Stimulated activated CD8-positive, alpha-beta memory T cell treated with anti-CD3 and anti-CD28 coated beads, Interleukin-12 subunit alpha, Interleukin-12 subunit beta, amount 100 ng/mL, for 1 hour (primary cell): ENCODE measurements around the gene H3-3A.

ENCODE experiments used
- DNase-seq: peaks from one replicate; pipeline ENCODE4 v3.0.0-alpha.2; 2020; ENCODE audit warnings: low read depth

H3-3A gene

DNA sequence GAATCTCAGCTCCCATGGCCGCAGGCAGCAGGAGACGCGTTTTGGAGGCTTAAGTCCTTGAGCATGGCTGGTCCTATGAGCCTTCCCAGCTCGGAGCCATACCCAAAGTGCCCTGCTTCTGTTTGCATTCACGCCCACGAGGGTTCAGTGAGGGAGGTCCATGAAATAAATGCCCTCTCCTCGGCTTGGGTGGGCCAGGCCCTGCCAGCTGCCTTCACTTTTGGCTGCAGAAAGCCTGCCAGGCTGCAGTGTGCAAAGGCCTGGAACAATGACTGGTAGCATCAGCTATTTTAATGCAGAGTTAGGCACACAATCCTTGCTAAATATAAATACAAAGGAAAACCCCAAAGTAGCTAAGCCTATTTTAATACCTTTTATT, 49.4 kb downstream of the H3-3A start:
- no peak for DNase-seq

DNA sequence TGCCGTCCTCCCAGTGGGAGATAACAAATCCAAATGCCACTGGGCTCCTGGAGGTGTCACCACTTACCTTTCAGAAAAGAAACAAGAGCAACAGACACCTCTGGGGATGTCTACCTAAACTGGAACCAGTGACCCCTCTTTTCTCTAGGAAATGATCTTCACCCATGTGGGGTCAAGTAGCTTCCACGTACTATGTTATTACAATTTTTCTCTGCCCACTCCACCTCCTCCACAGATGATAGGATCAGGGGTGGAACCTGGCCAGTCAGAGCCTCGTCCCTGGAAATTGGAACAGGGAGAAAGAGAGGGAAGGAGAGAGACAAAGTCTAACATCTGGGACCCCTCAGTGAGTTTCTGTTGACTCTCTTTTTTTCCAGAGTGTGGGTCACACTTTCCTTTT, 50.1 kb downstream of the H3-3A start:
- no peak for DNase-seq

DNA sequence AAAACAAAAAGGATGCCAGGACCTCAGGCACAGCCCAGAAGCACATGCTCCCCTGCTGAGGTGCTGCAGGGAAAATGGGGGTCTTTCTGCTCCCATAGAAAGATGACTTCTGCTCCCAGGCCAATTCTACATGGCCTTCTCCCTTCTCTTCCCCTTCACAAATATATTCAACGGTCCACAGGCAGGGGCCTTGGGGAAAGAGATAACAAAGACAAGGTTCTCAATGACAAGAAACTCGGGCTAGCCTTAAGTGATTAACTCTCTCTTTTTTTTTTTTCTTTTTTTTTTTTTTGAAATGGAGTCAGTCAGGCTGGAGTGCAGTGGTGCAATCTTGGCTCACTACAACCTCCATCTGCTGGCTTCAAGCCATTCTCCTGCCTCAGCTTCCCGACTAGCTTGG, 54.2 kb downstream of the H3-3A start:
- no peak for DNase-seq

DNA sequence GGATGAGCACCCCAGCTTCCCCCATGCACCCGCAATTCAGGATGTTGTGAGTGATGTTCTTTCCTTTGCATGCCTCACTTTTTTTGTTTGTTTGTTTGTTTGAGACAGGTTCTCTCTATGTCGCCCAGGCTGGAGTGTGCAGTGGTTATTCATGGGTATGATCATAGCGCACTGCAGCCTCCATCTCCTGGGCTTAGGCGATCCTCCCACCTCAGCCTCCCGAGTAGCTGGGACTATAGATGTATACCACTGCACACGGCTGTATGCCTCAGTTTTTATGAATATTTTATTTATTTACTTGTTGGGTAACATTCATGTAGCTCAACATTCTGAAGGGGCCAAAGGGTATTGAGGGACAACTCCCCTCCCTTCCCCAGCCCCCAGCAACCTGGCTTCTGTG, 54.8 kb downstream of the H3-3A start:
- DNase-seq = no peak

DNA sequence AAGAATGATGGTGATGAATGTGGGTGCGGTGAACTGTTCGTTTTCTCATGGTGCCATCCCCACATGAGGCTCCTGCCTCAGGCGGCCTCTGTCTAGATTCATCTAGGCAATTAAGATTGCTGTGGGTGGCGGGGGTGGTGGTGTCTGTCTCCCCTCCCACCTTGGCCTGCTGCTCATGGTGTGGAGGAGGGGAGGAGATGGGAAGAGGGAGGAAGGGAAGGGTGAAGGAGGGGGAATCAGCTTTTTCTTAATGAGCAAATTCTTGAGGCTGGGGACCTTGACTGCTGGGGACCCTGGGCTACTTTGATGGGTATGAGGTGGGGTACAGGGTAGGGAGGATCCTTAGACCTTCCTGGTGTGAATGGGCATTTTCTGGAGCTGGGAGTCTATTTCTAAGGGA, 55.8 kb downstream of the H3-3A start:
- no peak for DNase-seq

DNA sequence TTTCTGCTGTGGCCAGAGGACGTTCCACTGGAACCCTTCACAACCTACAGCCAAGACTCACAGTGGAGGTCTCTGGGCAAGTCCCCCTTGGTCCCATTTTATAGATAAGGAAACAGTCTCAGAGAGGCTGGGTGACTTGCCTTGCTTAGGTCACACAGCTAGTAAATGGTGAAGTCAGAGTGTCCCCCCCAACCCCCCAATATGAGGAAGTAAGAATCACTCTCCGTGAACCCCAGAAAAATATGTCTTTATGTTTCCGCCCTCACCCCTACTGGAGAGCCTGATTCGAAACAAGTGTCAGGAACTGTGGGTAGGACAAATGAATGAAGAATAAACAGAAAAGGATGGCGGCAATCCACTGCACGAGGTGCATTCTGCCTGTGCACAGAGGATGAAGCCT, 56.7 kb downstream of the H3-3A start:
- no peak for DNase-seq

DNA sequence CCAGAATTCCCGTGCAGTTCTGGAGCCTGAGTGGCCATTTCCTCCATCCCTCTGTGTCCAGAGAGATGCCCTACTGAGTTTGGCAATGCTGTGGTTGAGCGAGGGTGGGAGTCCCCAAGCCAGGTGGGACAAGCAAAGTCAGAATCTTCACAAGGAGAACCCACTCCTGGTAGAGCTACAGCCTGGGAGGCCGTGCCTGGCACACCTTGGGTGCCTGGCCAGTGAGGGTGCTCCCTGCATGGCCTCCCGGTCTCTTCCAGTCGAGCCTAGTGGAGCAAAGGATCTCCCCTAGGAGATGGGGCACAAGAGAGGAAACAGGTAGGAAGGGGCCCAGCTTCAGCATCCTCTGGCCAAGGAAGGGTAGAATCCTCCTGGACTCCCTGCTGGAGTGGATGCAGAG, 57.9 kb downstream of the H3-3A start:
- no peak for DNase-seq

DNA sequence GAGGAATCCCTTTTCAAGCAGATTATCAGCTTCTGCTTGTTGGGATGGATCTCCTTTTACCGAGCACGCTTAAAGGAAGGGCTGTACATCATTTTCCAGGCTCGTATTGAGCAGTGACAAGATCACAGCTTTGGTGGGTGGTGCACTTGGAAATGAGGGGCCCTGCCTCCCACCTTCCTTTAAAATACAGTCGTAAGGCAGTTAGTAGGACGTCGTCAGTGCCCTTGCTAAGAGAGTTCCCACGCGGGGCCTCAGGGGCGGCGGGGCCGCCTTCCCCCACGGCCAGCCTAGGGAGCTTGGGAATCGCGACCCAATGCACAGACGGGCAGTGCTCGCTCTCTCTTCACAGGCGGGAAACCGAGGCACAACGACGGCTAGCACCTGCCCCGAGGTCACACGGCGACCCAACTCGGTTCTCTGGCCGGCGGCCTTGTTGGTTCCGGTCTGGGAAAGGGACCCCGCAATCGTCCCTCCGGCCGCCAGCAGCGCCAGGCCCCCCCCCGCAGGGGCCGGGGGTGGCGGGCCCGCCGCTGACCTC, 58.6 kb downstream of the H3-3A start:
- no peak for DNase-seq
